Neural cell (in vitro differentiated cells): ENCODE measurements around the gene RNF17. TPM values are rescaled to one million over a fixed set of nuclear protein-coding genes. Genes with fewer than 3 reads are reported as not detected.

Experiments used
- H2AFZ ChIP-seq: fragments of 200-600, 300-800 bp; sonication (generic), shearing (Covaris generic); 2 replicates; pipeline ENCODE4 v1.6.0; 2014; ENCODE audit warnings: low read depth, mild to moderate bottlenecking, antibody characterized with exemption, low read length, moderate library complexity
- H3F3A ChIP-seq: fragments of 200-600 bp; shearing (Covaris generic); 2 replicates; pipeline ENCODE4 v1.6.1; 2016; ENCODE audit warnings: mild to moderate bottlenecking, moderate library complexity, mixed read lengths, antibody characterized with exemption, low read length; ENCODE audit not compliant: insufficient read depth, poor library complexity, severe bottlenecking
- H3K27ac ChIP-seq: fragments of 200-600, 300-800 bp; sonication (generic), shearing (Covaris generic); 2 replicates; pipeline ENCODE4 v1.5.1; 2014; ENCODE audit warnings: mild to moderate bottlenecking, low read length, moderate library complexity
- H3K27me3 ChIP-seq: fragments of 300-800, 200-600 bp; sonication (generic), shearing (Covaris generic); 2 replicates; pipeline ENCODE4 v1.6.0; 2014; ENCODE audit warnings: mild to moderate bottlenecking, low read depth, low read length, moderate library complexity; ENCODE audit not compliant: insufficient read depth
- H3K36me3 ChIP-seq: fragments of 300-800, 200-600 bp; sonication (generic), shearing (Covaris generic); 2 replicates; pipeline ENCODE4 v1.5.1; 2014; ENCODE audit warnings: mild to moderate bottlenecking, antibody characterized with exemption, low read length, moderate library complexity; ENCODE audit not compliant: insufficient read depth
- H3K4me2 ChIP-seq: fragments of 300-800, 200-600 bp; sonication (generic), shearing (Covaris generic); 2 replicates; pipeline ENCODE4 v1.6.0; 2014; ENCODE audit warnings: mild to moderate bottlenecking, low read length
- H3K4me3 ChIP-seq: fragments of 300-800, 200-600 bp; sonication (generic), shearing (Covaris generic); 2 replicates; pipeline ENCODE4 v1.5.1; 2014; ENCODE audit warnings: mild to moderate bottlenecking, low read length, moderate library complexity
- H3K79me2 ChIP-seq: fragments of 200-600 bp; shearing (Covaris generic); replicated peaks from 2 replicates; pipeline ENCODE4 v1.6.0; 2014; ENCODE audit warnings: mild to moderate bottlenecking, low read length, moderate library complexity; ENCODE audit not compliant: insufficient read depth
- H3K9ac ChIP-seq: fragments of 300-800, 200-600 bp; sonication (generic), shearing (Covaris generic); 2 replicates; pipeline ENCODE4 v1.6.1; 2016; ENCODE audit warnings: mild to moderate bottlenecking, low read length, mixed read lengths
- H3K9me2 ChIP-seq: fragments of 200-600 bp; shearing (Covaris generic); 2 replicates; pipeline ENCODE4 v1.6.1; 2016; ENCODE audit warnings: mild to moderate bottlenecking, low read length, mixed read lengths; ENCODE audit not compliant: insufficient read depth
- H3K9me3 ChIP-seq: fragments of 200-600, 300-800 bp; sonication (generic), shearing (Covaris generic); 2 replicates; pipeline ENCODE4 v1.6.1; 2016; ENCODE audit warnings: mild to moderate bottlenecking, mixed run types, low read length, moderate library complexity, mixed read lengths
- H4K20me1 ChIP-seq: fragments of 200-600 bp; shearing (Covaris generic); 2 replicates; pipeline ENCODE4 v1.6.1; 2016; ENCODE audit warnings: mild to moderate bottlenecking, mixed run types; ENCODE audit not compliant: insufficient read depth
- CTCF ChIP-seq: fragments of 450-650 bp; IDR thresholded peaks from 2 replicates; pipeline ENCODE4 v1.5.1; 2014; ENCODE audit warnings: antibody characterized with exemption, mild to moderate bottlenecking, moderate library complexity; ENCODE audit not compliant: poor library complexity, severe bottlenecking
- EP300 ChIP-seq: fragments of 450-650 bp; conservative IDR thresholded peaks from 2 replicates; pipeline ENCODE4 v1.6.1; 2014; ENCODE audit warnings: antibody characterized with exemption, mild to moderate bottlenecking, moderate library complexity; ENCODE audit not compliant: poor library complexity, severe bottlenecking
- EZH2 ChIP-seq: fragments of 200-600, 300-800 bp; shearing (Covaris generic), sonication (generic); IDR thresholded peaks from 2 replicates; pipeline ENCODE4 v1.6.1; 2014; ENCODE audit warnings: antibody characterized with exemption, low read length, borderline replicate concordance, mild to moderate bottlenecking; ENCODE audit not compliant: insufficient read depth, poor library complexity, severe bottlenecking
- MXI1 ChIP-seq: fragments of 450-650 bp; conservative IDR thresholded peaks from 2 replicates; pipeline ENCODE4 v1.6.1; 2014; ENCODE audit warnings: antibody characterized with exemption, mild to moderate bottlenecking; ENCODE audit not compliant: poor library complexity, severe bottlenecking
- POLR2AphosphoS5 ChIP-seq: IDR thresholded peaks from 2 replicates; pipeline ENCODE4 v1.6.1; 2012
- RAD21 ChIP-seq: fragments of 450-650 bp; conservative IDR thresholded peaks from 2 replicates; pipeline ENCODE4 v1.6.1; 2014; ENCODE audit warnings: antibody characterized with exemption, mild to moderate bottlenecking, moderate library complexity
- REST ChIP-seq: IDR thresholded peaks from 2 replicates; pipeline ENCODE4 v1.6.1; 2012; ENCODE audit warnings: borderline replicate concordance
- SMC3 ChIP-seq: fragments of 450-650 bp; conservative IDR thresholded peaks from 2 replicates; pipeline ENCODE4 v1.6.1; 2014; ENCODE audit warnings: antibody characterized with exemption, mild to moderate bottlenecking, moderate library complexity; ENCODE audit not compliant: poor library complexity
- TAF1 ChIP-seq: IDR thresholded peaks from 2 replicates; pipeline ENCODE4 v1.6.1; 2012; ENCODE audit warnings: low read depth
- polyA plus RNA-seq: library from polyadenylated mRNA; depleted of rRNA; stranded (reverse); fragments of >200 nt; gene quantifications from 2 replicates; pipeline ENCODE4 v1.2.3, GENCODE V29; 2014

The RNF17 gene
- polyA plus RNA-seq, 1 donor from 2014 or later = not detected

- H3K36me3 ChIP-seq = no peaks in the 10 kb centered on the region
- H3K9me2 ChIP-seq = no peaks in the 10 kb centered on the region
- no peaks in the 10 kb centered on the region for H4K20me1 ChIP-seq
- no peaks in the 10 kb centered on the region for H3F3A ChIP-seq
- no peak for TF ChIP-seq RAD21
- no peak for TF ChIP-seq CTCF
- no peak for TF ChIP-seq REST
- TF ChIP-seq EP300 = no peak
- no peak for TF ChIP-seq MXI1
- no peak for TF ChIP-seq TAF1
- peaks cover 3% of the 10 kb centered on the region for H3K27me3 ChIP-seq
- no peak overlapping the region for H3K4me2 ChIP-seq
- H3K27ac ChIP-seq = no peak overlapping the region
- no peaks in the 10 kb centered on the region for H3K9me3 ChIP-seq
- no peak overlapping the region for H2AFZ ChIP-seq
- no peak overlapping the region for H3K4me3 ChIP-seq
- no peak overlapping the region for H3K9ac ChIP-seq
- no peaks in the 10 kb centered on the region for H3K79me2 ChIP-seq
These were observed 97.8 kb downstream of the RNF17 start for GRCh38 chr13:24861617-24862362.

GRCh38 chr13:24863748-24864540 lies 100.0 kb downstream of the RNF17 start:
- no peak overlapping the region for H3K4me3 ChIP-seq
- H3K79me2 ChIP-seq = no peaks in the 10 kb centered on the region
- no peak overlapping the region for H3K9ac ChIP-seq
- H3K9me3 ChIP-seq = no peaks in the 10 kb centered on the region
- H2AFZ ChIP-seq = no peak overlapping the region
- H3F3A ChIP-seq = no peaks in the 10 kb centered on the region
- peaks cover 3% of the 10 kb centered on the region for H3K27me3 ChIP-seq
- no peak overlapping the region for H3K27ac ChIP-seq
- H3K4me2 ChIP-seq = no peak overlapping the region
- H3K36me3 ChIP-seq = no peaks in the 10 kb centered on the region
- H3K9me2 ChIP-seq = no peaks in the 10 kb centered on the region
- TF ChIP-seq REST (no peak), TAF1 (no peak), RAD21 (no peak), EZH2 (no peak), SMC3 (no peak), EP300 (no peak), CTCF (no peak), MXI1 (no peak), POLR2AphosphoS5 (no peak)
- H4K20me1 ChIP-seq = no peaks in the 10 kb centered on the region
